Activated naive CD8-positive, alpha-beta T cell treated with anti-CD3 and anti-CD28 coated beads, Interleukin-2, amount 50 U/mL, for 24 hours (primary cell): Measurements from ENCODE around the gene COX4I1.
"Not testable (repeated sequence)": the region's sequence is repeated elsewhere in the genome, so short reads cannot be mapped to it uniquely, and the experiment has no call there.

Experiments used
- ATAC-seq: fragments of 150-1000 bp; cut with Tn5 transposase; one replicate; pipeline ENCODE4 v1.10.0; 2021
- DNase-seq: peaks from one replicate; pipeline ENCODE4 v3.0.0; 2021
- H3K27ac Mint-ChIP-seq: one replicate; pipeline ENCODE4 v1.8.0; 2021; ENCODE audit warnings: mild to moderate bottlenecking, mixed read lengths
- H3K27me3 Mint-ChIP-seq: one replicate; pipeline ENCODE4 v1.8.0; 2021; ENCODE audit warnings: mixed read lengths
- H3K36me3 Mint-ChIP-seq: one replicate; pipeline ENCODE4 v1.8.0; 2021; ENCODE audit warnings: low read depth, mixed read lengths
- H3K4me1 Mint-ChIP-seq: one replicate; pipeline ENCODE4 v1.8.0; 2021; ENCODE audit warnings: mixed read lengths
- H3K4me3 Mint-ChIP-seq: one replicate; pipeline ENCODE4 v1.8.0; 2021; ENCODE audit warnings: mild to moderate bottlenecking, moderate library complexity, mixed read lengths
- H3K9me3 Mint-ChIP-seq: one replicate; pipeline ENCODE4 v1.8.0; 2021; ENCODE audit warnings: mixed read lengths

COX4I1 gene

DNA sequence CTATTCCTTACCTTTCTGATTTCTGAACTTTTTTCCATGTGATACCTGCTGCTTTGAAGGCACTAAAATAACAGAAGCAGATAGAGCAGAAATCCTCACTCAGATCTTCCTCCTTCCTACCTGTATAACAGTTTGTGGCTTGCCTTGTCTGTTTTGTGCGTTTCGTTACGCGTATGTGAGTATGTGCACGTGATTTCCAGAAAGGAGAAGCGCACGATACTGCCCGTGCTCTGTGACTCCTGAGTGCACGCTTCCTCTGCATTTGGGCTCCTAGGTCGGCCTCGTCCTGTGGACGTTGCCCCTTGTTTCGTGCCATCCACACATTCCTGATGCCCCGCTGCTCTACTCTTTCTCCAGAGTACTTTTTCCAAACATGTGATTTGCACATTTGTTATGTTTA is 4.1 kb downstream of the COX4I1 start:
- DNase-seq (no peak), ATAC-seq (no peak)
- Mint-ChIP-seq H3K36me3 (peaks cover 54% of the 10 kb centered on the region), H3K27me3 (no peaks in the 10 kb centered on the region), H3K9me3 (no peaks in the 10 kb centered on the region), H3K27ac (peak overlapping the region; percentile 9), H3K4me1 (peaks cover 30% of the 10 kb centered on the region), H3K4me3 (peak overlapping the region; percentile 22)

DNA sequence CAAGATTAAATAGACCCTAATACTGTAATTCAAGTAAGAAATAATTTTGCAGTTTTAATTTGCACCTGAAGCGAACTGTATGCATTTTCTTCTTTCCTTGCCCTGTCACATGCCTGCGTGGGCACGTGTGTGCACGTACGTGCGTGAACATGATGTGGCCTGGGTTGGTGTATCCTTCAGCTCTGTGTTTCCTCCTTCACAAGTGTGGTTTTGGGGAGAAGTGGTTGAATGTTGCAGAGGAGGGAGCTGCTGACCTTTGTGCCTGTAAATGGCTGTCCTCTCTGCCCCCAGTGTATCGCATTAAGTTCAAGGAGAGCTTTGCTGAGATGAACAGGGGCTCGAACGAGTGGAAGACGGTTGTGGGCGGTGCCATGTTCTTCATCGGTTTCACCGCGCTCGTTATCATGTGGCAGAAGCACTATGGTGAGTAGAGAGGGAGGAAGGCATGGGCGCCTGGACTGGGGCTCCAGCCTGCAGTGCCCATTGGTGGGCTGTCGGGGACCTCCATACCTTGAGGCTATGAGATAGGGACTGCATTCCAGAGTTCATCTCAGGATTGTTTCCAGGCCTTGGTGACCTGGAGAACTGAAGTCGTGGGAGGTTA is 6.0 kb downstream of the COX4I1 start:
- DNase-seq (no peak), ATAC-seq (no peak)
- Mint-ChIP-seq H3K9me3 (no peaks in the 10 kb centered on the region), H3K36me3 (peaks cover 54% of the 10 kb centered on the region), H3K4me3 (no peak overlapping the region), H3K27ac (no peak overlapping the region), H3K27me3 (no peaks in the 10 kb centered on the region), H3K4me1 (peaks cover 24% of the 10 kb centered on the region)

DNA sequence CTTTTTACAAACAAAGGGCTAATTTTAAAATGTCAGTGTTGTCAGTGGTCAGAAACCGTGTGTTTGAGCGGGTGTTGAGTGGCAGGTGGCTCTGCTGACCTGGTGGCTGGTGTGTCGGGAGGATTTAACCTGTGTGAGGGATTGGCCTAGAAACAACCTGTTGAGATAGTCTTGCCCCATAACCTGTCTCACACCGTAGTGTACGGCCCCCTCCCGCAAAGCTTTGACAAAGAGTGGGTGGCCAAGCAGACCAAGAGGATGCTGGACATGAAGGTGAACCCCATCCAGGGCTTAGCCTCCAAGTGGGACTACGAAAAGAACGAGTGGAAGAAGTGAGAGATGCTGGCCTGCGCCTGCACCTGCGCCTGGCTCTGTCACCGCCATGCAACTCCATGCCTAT is 7.0 kb downstream of the COX4I1 start:
- Mint-ChIP-seq H3K27ac (no peak overlapping the region), H3K36me3 (peaks cover 46% of the 10 kb centered on the region), H3K27me3 (peaks cover 2% of the 10 kb centered on the region), H3K4me3 (no peak overlapping the region), H3K9me3 (no peaks in the 10 kb centered on the region), H3K4me1 (peaks cover 14% of the 10 kb centered on the region)
- ATAC-seq (no peak), DNase-seq (no peak)

DNA sequence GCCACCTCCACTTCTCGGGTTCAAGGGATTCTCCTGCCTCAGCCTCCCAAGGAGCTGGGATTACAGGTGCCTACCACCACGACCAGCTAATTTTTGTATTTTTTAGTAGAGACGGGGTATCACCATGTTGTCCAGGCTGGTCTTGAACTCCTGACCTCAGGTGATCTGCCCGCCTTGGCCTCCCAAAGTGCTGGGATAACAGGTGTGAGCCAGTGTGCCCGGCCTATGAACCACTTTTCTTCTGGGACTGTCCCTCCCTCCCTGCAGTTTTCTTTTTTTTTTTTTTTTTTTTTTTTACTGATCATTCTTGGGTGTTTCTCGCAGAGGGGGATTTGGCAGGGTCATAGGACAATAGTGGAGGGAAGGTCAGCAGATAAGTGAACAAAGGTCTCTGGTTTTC is 7.8 kb downstream of the COX4I1 start:
- H3K27me3 Mint-ChIP-seq, DNase-seq, H3K27ac Mint-ChIP-seq, H3K9me3 Mint-ChIP-seq, H3K4me3 Mint-ChIP-seq, H3K4me1 Mint-ChIP-seq, ATAC-seq: not testable (repeated sequence)
- peaks cover 39% of the 10 kb centered on the region for H3K36me3 Mint-ChIP-seq

DNA sequence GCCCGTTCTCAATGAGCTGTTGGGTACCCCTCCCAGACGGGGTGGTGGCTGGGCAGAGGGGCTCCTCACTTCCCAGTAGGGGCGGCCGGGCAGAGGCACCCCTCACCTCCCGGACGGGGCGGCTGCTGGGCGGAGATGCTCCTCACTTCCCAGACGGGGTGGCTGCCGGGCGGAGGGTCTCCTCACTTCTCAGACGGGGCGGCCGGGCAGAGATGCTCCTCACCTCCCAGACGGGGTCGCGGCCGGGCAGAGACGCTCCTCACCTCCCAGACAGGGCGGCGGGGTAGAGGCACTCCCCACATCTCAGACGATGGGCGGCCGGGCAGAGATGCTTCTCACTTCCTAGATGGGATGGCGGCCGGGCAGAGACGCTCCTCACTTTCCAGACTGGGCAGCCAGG is 8.6 kb downstream of the COX4I1 start:
- H3K4me3 Mint-ChIP-seq, H3K4me1 Mint-ChIP-seq, DNase-seq, ATAC-seq, H3K27ac Mint-ChIP-seq, H3K9me3 Mint-ChIP-seq: not testable (repeated sequence)
- peaks cover 32% of the 10 kb centered on the region for H3K36me3 Mint-ChIP-seq
- H3K27me3 Mint-ChIP-seq: peaks cover 10% of the 10 kb centered on the region

DNA sequence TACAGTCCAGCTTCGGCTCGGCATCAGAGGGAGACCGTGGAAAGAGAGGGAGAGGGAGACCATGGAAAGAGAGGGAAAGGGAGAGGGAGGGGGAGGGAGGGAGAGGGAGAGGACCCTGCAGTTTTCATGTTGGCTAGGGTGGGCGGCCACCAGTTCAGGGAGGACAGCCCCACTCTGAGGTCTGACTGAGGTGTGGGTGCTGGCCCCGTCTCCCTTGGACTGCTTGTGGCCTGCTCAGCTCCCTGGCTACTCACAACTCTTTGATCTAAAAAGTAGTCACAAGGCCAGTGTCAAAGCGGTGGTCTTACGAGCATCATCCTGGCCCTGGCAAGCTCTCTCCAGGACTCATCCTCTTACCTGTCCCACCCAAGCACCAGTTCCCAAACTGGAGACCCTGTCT is 9.4 kb downstream of the COX4I1 start:
- Mint-ChIP-seq H3K27ac (no peak overlapping the region), H3K9me3 (no peaks in the 10 kb centered on the region), H3K4me3 (no peak overlapping the region), H3K36me3 (peaks cover 24% of the 10 kb centered on the region), H3K27me3 (peaks cover 10% of the 10 kb centered on the region), H3K4me1 (no peaks in the 10 kb centered on the region)
- ATAC-seq: no peak
- no peak for DNase-seq

DNA sequence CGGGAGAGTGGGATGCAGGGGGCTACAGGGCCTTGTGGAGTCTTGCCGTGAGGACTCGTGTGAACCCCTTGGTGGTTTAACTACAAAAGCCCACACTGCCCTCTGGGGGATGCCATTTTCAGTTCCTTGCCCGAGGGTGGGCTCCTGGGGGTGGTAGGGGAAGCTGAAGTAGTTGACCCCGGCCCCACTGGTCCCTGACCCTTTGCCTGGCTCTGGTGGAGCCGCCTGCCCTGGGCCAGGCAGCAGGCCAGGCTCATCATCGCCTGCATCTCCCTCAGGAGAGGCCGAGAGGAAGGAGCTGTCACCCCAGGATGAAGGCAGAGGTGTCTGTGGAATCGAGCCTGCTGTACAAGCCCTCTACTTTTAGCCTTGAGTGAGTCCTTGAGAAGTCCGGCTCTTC is 10.2 kb downstream of the COX4I1 start:
- no peak for ATAC-seq
- DNase-seq: no peak
- Mint-ChIP-seq H3K4me1 (no peaks in the 10 kb centered on the region), H3K36me3 (peaks cover 22% of the 10 kb centered on the region), H3K9me3 (no peaks in the 10 kb centered on the region), H3K27me3 (peaks cover 14% of the 10 kb centered on the region), H3K4me3 (no peak overlapping the region), H3K27ac (no peak overlapping the region)

DNA sequence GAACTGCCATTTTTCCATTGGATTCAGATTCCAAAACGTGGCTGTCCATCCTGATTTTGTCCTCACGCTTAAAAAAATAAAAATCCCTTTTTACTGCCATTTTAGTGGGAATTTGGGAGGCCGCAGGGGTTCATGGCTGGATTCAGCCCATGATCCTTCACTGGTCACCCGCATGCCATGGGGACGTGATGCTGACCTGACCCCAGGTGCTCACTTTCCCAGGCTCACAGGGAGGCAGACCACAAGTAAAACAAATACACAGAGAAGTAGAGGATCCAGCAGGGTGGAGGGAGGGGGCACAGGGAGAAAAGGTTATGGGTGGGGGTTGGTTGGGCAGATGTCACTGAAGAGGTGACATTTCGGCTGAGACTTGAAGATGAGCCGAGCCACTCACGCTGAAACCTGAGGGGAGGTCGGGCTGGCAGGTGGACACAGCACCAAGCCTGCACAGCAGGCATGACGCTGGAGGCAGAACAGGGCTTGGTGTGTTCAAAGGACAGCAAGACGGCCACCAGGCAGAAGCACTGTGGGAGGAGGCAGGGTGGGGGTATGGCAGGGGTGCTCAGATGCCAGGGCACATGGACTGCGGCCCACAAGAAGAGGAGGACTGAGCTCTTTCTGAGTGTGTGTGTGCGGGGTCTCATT is 10.7 kb downstream of the COX4I1 start:
- Mint-ChIP-seq H3K27ac (no peak overlapping the region), H3K9me3 (no peaks in the 10 kb centered on the region), H3K36me3 (peaks cover 16% of the 10 kb centered on the region), H3K27me3 (peaks cover 14% of the 10 kb centered on the region), H3K4me3 (no peak overlapping the region), H3K4me1 (no peaks in the 10 kb centered on the region)
- DNase-seq: no peak
- ATAC-seq: no peak

DNA sequence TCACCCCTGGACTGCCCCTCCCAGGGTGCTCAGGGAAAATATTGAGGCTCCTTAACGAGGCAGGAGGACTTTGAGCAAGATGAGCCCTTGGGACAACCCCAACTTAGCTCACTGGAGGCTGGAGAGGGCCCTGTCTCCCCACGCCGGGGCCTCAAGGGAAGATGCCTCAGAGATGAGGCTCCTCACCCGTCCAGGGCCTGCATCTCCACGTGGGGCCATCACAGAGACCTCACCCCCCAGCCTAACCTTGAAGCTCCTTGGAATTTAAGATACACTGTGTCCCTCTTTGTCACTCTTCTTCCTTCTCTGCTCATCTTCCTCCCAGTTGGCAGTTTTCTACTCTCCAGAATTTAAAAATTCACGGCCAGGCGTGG is 11.2 kb downstream of the COX4I1 start:
- no peak overlapping the region for H3K4me3 Mint-ChIP-seq
- no peak overlapping the region for H3K27ac Mint-ChIP-seq
- H3K36me3 Mint-ChIP-seq: peaks cover 11% of the 10 kb centered on the region
- DNase-seq: no peak
- H3K9me3 Mint-ChIP-seq: no peaks in the 10 kb centered on the region
- ATAC-seq: no peak
- peaks cover 14% of the 10 kb centered on the region for H3K27me3 Mint-ChIP-seq
- H3K4me1 Mint-ChIP-seq: no peaks in the 10 kb centered on the region

DNA sequence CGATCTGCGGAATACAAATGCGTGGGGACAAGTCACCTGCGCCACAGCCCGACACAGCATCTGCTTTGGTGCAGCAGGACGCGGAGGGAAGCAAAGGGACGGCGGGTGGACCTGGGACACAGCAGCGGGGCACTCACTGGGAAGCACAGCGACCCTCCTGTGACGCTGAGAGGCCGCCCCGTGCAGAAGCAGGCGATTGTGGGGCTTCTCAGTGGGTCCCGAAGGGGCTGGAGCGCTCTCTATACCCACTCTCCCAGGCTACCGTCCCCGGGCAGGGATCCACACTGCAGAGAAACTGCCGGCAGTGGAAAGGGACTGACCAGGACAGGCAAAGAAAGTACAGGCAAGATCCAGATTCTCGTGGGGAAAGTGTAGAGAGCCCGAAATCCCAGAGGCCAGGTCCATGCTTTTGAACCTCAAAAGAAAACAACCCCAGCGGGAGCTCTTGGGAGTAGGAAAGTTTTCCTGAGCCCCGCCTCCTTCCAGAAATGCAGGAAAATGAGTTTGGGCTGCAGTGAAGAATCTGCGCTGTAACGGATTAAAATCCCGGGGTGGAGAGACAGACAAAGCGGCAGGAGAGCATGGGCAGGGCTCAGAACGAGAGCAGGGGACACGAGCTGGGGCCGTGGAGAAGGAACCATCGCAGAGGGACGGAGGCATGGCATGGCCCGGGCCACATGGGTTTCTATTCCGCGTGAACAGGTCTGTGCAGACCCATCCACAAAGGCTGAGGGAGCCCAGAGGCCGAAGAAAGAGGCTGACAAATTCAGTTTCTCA is 12.7 kb downstream of the COX4I1 start:
- peaks cover 18% of the 10 kb centered on the region for H3K27me3 Mint-ChIP-seq

DNA sequence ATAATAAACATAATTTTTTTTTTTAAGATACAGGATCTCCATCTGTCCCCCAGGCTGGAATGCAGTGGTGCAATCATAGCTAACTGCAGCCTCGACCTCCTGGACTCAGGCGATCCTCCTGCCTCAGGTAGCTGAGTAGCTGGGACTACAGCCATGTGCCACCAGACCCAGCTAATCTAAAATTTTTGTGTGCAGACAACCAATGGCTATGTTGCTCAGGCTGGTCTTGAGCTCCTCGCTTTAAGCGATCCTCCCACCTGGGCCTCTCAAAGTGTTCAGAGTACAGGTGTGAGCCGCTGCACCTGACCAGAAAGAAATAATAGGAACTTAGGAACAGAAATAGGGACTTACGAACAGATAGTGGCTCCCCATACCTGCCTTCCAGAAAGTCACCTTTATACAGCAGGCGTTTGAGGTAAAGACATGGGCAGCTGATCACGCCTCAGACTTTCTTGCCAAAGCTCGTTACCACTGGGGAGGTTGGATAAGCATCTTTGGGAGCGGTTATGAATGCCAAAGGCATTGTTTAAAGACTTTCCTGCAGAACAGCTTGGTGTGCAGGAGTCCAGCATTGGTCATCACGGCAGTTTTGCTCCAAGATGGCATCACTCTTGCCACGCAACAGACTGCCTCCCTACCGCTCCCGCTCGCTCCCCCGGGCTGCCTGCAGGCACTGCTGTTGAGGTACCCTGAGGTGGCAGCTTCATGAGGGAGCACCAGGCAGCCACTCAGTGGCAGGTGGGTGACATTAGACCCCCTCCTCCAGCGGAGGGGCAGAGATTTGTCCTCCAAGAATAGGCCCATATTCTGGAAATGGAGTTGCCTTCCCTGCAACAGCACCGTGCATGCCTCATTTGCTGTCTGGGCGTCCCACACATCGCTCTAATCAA is 13.6 kb downstream of the COX4I1 start:
- no peak for DNase-seq
- H3K9me3 Mint-ChIP-seq: no peaks in the 10 kb centered on the region

More for the DNA sequence above, 12.7 kb downstream of the COX4I1 start:
- ATAC-seq: no peak
- no peaks in the 10 kb centered on the region for H3K9me3 Mint-ChIP-seq
- no peak for DNase-seq
- H3K4me3 Mint-ChIP-seq: no peak overlapping the region
- no peaks in the 10 kb centered on the region for H3K36me3 Mint-ChIP-seq
- no peak overlapping the region for H3K27ac Mint-ChIP-seq
- no peaks in the 10 kb centered on the region for H3K4me1 Mint-ChIP-seq

DNA sequence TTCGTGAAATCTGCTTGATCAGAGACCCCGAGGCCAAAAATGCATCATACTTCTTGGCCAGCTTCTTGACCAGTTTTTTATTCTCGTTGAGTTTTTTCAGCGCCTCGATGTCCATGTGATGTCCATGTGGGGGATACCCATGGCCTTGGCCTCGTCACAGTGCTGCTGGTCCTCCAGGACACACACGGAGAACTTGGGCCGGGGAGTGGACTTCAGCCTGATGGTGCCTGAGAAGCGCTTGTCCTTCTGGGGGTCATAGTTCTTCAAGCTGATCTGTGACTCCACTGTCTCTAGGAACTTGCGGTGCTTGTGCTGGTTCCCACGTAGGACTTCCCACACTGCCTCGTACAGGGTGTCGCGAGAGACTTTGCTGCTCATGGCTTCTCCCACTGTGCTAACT is 16.7 kb downstream of the COX4I1 start:
- no peaks in the 10 kb centered on the region for H3K9me3 Mint-ChIP-seq
- no peak for ATAC-seq
- peaks cover 24% of the 10 kb centered on the region for H3K27me3 Mint-ChIP-seq
- no peaks in the 10 kb centered on the region for H3K36me3 Mint-ChIP-seq
- H3K4me3 Mint-ChIP-seq: no peak overlapping the region
- no peak overlapping the region for H3K27ac Mint-ChIP-seq
- H3K4me1 Mint-ChIP-seq: peaks cover 3% of the 10 kb centered on the region
- DNase-seq: no peak

More for the DNA sequence above, 13.6 kb downstream of the COX4I1 start:
- Mint-ChIP-seq H3K27me3 (peaks cover 18% of the 10 kb centered on the region), H3K4me3 (no peak overlapping the region), H3K4me1 (no peaks in the 10 kb centered on the region), H3K36me3 (no peaks in the 10 kb centered on the region), H3K27ac (no peak overlapping the region)
- ATAC-seq: no peak

DNA sequence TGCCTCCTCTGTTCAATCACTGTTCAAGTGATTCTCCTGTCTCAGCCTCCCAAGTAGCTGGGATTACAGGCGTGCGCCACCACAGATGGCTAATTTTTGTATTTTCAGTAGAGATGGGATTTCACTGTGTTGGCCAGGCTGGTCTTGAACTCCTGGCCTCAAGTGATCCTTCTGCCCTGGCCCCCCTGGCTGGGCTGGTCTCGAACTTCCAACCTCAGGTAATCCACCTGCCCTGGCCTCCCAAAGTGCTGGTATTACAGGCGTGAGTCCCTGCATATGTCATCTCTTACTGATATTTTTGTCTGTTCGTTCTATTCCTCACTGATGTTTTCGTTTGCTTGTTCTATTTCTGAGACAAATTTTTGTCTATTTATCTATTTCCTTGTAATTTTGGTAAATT is 17.7 kb downstream of the COX4I1 start:
- H3K36me3 Mint-ChIP-seq, DNase-seq, H3K27ac Mint-ChIP-seq, H3K4me3 Mint-ChIP-seq, ATAC-seq, H3K4me1 Mint-ChIP-seq, H3K9me3 Mint-ChIP-seq: not testable (repeated sequence)
- peaks cover 17% of the 10 kb centered on the region for H3K27me3 Mint-ChIP-seq

DNA sequence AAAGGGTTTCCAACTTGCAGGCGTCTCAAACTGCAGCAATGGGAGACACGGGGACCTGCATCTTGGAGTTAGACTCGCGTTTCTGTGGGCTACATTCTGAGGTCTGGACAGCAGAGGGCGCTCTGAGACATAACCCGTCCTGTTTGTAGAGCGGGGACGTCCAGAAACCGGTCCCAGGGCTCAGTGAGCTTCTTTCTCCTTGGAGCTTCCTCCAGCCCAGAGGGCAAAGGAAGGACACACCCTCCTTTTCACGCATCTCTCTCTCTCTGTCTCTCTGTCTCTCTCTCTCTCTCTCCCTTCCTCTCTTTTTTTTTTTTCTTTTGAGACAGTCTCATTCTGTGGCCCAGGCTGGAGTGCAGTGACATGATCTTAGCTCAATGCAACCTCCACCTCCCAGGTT is 19.8 kb downstream of the COX4I1 start:
- Mint-ChIP-seq H3K9me3 (no peaks in the 10 kb centered on the region), H3K4me3 (no peak overlapping the region), H3K27me3 (peaks cover 13% of the 10 kb centered on the region), H3K36me3 (no peaks in the 10 kb centered on the region), H3K27ac (no peak overlapping the region), H3K4me1 (peaks cover 9% of the 10 kb centered on the region)
- peak; percentile 91 for DNase-seq
- ATAC-seq: peak; percentile 67
